Astrocyte (in vitro differentiated cells and primary cell): ENCODE measurements around the gene IFITM2.

Experiments used
- EZH2 ChIP-seq: IDR thresholded peaks from 2 replicates; pipeline ENCODE4 v1.6.1; 2012; ENCODE audit warnings: mild to moderate bottlenecking, low read length, inconsistent platforms; ENCODE audit not compliant: insufficient read depth
- TF ChIP-seq, protein P1 (sequence below): IDR thresholded peaks from 2 replicates; pipeline ENCODE4 v1.5.1; 2011; ENCODE audit warnings: low read depth, mild to moderate bottlenecking, inconsistent platforms, low read length, moderate library complexity; ENCODE audit not compliant: insufficient read depth

DNA sequence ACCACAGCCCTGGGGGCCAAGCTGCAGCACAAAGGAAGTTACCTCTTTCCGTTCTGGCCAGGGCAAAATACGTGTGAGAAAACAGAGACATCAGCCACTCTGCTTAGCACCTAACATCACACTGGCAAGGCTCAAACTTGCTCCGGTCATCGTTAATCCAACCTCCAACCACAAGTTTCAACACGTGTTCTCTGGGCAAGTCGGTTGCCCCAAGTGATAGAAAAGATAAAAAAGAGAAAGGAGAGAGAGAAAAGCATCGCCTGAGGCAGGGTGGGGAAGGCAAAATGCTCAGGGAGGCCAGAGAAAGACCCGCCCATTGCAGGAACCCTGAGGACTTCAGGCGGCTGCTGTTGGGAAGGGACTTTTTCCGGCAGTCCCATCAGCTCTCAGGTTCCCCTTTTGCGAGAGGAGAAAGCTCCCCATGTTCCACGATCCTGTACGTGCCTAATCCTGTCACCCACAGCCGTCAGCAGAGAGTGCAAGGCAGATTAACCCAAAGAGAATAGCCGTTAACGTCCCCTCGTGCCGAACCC is 43.2 kb downstream of the IFITM2 start:
- TF ChIP-seq, protein P1, sequence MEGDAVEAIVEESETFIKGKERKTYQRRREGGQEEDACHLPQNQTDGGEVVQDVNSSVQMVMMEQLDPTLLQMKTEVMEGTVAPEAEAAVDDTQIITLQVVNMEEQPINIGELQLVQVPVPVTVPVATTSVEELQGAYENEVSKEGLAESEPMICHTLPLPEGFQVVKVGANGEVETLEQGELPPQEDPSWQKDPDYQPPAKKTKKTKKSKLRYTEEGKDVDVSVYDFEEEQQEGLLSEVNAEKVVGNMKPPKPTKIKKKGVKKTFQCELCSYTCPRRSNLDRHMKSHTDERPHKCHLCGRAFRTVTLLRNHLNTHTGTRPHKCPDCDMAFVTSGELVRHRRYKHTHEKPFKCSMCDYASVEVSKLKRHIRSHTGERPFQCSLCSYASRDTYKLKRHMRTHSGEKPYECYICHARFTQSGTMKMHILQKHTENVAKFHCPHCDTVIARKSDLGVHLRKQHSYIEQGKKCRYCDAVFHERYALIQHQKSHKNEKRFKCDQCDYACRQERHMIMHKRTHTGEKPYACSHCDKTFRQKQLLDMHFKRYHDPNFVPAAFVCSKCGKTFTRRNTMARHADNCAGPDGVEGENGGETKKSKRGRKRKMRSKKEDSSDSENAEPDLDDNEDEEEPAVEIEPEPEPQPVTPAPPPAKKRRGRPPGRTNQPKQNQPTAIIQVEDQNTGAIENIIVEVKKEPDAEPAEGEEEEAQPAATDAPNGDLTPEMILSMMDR = no peak
- no peak for TF ChIP-seq EZH2
